HepG2 (cell line): ENCODE data around the gene VPS4A. TPM values are rescaled to one million over a fixed set of nuclear protein-coding genes. Genes with fewer than 3 reads are reported as not detected.
A peak's percentile ranks its signal among the peaks of the same experiment; 100 is the strongest.

Source experiments
- ASH2L ChIP-seq: fragments of 300-600, 200-600 bp; sonication (generic); IDR thresholded peaks from 2 replicates; pipeline ENCODE4 v1.7.0; 2017; ENCODE audit warnings: low read depth, mild to moderate bottlenecking, moderate library complexity, mixed read lengths, low read length; ENCODE audit not compliant: insufficient read length
- CHCHD3 ChIP-seq: sonication (generic); formaldehyde crosslinking; IDR thresholded peaks from 2 replicates; pipeline ENCODE4 v1.8.0; 2022; ENCODE audit warnings: mild to moderate bottlenecking, missing genetic modification reagents, moderate library complexity
- ETV5 ChIP-seq: IDR thresholded peaks from 2 replicates; pipeline ENCODE4 v1.6.1; 2018; ENCODE audit warnings: missing biosample characterization, missing genetic modification reagents, inconsistent platforms, borderline replicate concordance
- GATAD1 ChIP-seq: IDR thresholded peaks from 2 replicates; pipeline ENCODE4 v1.6.1; 2016; ENCODE audit warnings: missing genetic modification reagents, missing compliant biosample characterization
- LCORL ChIP-seq, 2 experiments: fragments of 450-650 bp in 1 of 2; sonication (generic) in 1 of 2; formaldehyde crosslinking in 1 of 2; IDR thresholded peaks; 2 replicates each; pipeline versions ENCODE4 v1.5.0 to v1.6.1; 2017 to 2020; ENCODE audit warnings: antibody characterized with exemption in 1 of 2, missing genetic modification reagents in 1 of 2
- MAFK ChIP-seq, 2 experiments: IDR thresholded peaks in 1 of 2; conservative IDR thresholded peaks in 1 of 2; 2 replicates each; pipeline ENCODE4 v1.6.1; 2011; ENCODE audit warnings: improper control_type of control experiment in 2 of 2, low read length in 2 of 2
- NCOR1 ChIP-seq: fragments of 200-600 bp; sonication (generic); IDR thresholded peaks from 2 replicates; pipeline ENCODE4 v1.7.0; 2017; ENCODE audit warnings: antibody characterized with exemption, low read length, borderline replicate concordance
- NFKBIZ ChIP-seq: IDR thresholded peaks from 2 replicates; pipeline ENCODE4 v1.6.1; 2018; ENCODE audit warnings: missing genetic modification reagents, missing compliant biosample characterization
- NFYC ChIP-seq: IDR thresholded peaks from 2 replicates; pipeline ENCODE4 v1.6.1; 2016; ENCODE audit warnings: missing genetic modification reagents, missing compliant biosample characterization
- PCBP2 ChIP-seq: fragments of 200-400 bp; formaldehyde crosslinking; optimal IDR thresholded peaks from 2 replicates; pipeline ENCODE3; 2018; ENCODE audit warnings: low read length, low read depth; ENCODE audit not compliant: poor library complexity, severe bottlenecking
- SNAI1 ChIP-seq: sonication (generic); formaldehyde crosslinking; IDR thresholded peaks from 2 replicates; pipeline ENCODE4 v1.5.0; 2020; ENCODE audit warnings: mild to moderate bottlenecking, missing genetic modification reagents, borderline replicate concordance
- STAG1 ChIP-seq: sonication (generic); formaldehyde crosslinking; IDR thresholded peaks from 2 replicates; pipeline ENCODE4 v1.4.0; 2020; ENCODE audit warnings: missing genetic modification reagents
- TOPORS ChIP-seq: sonication (generic); formaldehyde crosslinking; IDR thresholded peaks from 2 replicates; pipeline ENCODE4 v1.8.0; 2023; ENCODE audit warnings: mild to moderate bottlenecking, missing genetic modification reagents
- ZBTB3 ChIP-seq: sonication (generic); formaldehyde crosslinking; IDR thresholded peaks from 2 replicates; pipeline ENCODE4 v1.4.0; 2020; ENCODE audit warnings: low read depth, mild to moderate bottlenecking, moderate library complexity, missing genetic modification reagents, borderline replicate concordance
- ZBTB42 ChIP-seq: sonication (generic); formaldehyde crosslinking; IDR thresholded peaks from 2 replicates; pipeline ENCODE4 v1.5.0; 2020; ENCODE audit warnings: mild to moderate bottlenecking, missing genetic modification reagents
- ZFP90 ChIP-seq: sonication (generic); formaldehyde crosslinking; IDR thresholded peaks from 2 replicates; pipeline ENCODE4 v1.8.0; 2022; ENCODE audit warnings: missing genetic modification reagents, mild to moderate bottlenecking, inconsistent platforms, borderline replicate concordance
- ZNF136 ChIP-seq: sonication (generic); formaldehyde crosslinking; IDR thresholded peaks from 2 replicates; pipeline ENCODE4 v1.8.1; 2022; ENCODE audit warnings: low read depth, mild to moderate bottlenecking, moderate library complexity, missing genetic modification reagents
- ZNF557 ChIP-seq: sonication (generic); formaldehyde crosslinking; IDR thresholded peaks from 2 replicates; pipeline ENCODE4 v1.4.0; 2020; ENCODE audit warnings: missing genetic modification reagents
- ZNF83 ChIP-seq: sonication (generic); formaldehyde crosslinking; IDR thresholded peaks from 2 replicates; pipeline ENCODE4 v1.4.0; 2020; ENCODE audit warnings: missing genetic modification reagents, mild to moderate bottlenecking, borderline replicate concordance
- ZSCAN22 ChIP-seq: sonication (generic); formaldehyde crosslinking; IDR thresholded peaks from 2 replicates; pipeline ENCODE4 v1.4.0; 2020; ENCODE audit warnings: mild to moderate bottlenecking, missing genetic modification reagents
- polyA plus RNA-seq, 8 experiments: library from polyadenylated mRNA; depleted of rRNA in 3 of 8; stranded (reverse) in 7 of 8; unstranded in 1 of 8; fragments of >200 nt; fragmentation: Illumina TruSeq in 4 of 8; extraction: Trizol in 4 of 8; gene quantifications; 2 replicates each; pipeline versions ENCODE4 v1.2.1 to v1.2.3, GENCODE V29; 2011 to 2016; ENCODE audit warnings: low read depth in 4 of 8, missing spikeins in 1 of 8, mixed read lengths in 1 of 8; ENCODE audit not compliant: insufficient read depth in 1 of 8
- total RNA-seq, 5 experiments: library from RNA; depleted of rRNA; stranded (reverse); fragments of >200 nt; fragmentation: Illumina TruSeq; extraction: Trizol; gene quantifications; 2 replicates each; pipeline ENCODE4 v1.2.3, GENCODE V29; 2016; ENCODE audit warnings: low read depth in 1 of 5
- TF ChIP-seq, protein P1 (sequence below): sonication (generic); formaldehyde crosslinking; IDR thresholded peaks from 2 replicates; pipeline ENCODE4 v1.4.0; 2020; ENCODE audit warnings: missing genetic modification reagents, borderline replicate concordance
- TF ChIP-seq, protein P2 (sequence below): sonication (generic); formaldehyde crosslinking; IDR thresholded peaks from 2 replicates; pipeline ENCODE4 v1.4.0; 2020; ENCODE audit warnings: missing genetic modification reagents; ENCODE audit errors: not compliant biosample characterization
- TF ChIP-seq, protein P3 (sequence below): sonication (generic); formaldehyde crosslinking; IDR thresholded peaks from 2 replicates; pipeline ENCODE4 v1.5.0; 2020; ENCODE audit warnings: mild to moderate bottlenecking, missing genetic modification reagents
- TF ChIP-seq, protein P4 (sequence below), 2 experiments: fragments of 450-650 bp in 1 of 2; sonication (generic) in 1 of 2; formaldehyde crosslinking; IDR thresholded peaks; 2 replicates each; pipeline versions ENCODE4 v1.5.0 to v1.8.0; 2020 to 2022; ENCODE audit warnings: mild to moderate bottlenecking in 1 of 2, missing genetic modification reagents in 1 of 2

VPS4A gene
- total and polyA plus RNA-seq, 2 of the 13 experiments (the other 11 are each of a cell fraction or from before 2014, with no cell fraction given): 13.2 to 27.9 TPM

DNA sequence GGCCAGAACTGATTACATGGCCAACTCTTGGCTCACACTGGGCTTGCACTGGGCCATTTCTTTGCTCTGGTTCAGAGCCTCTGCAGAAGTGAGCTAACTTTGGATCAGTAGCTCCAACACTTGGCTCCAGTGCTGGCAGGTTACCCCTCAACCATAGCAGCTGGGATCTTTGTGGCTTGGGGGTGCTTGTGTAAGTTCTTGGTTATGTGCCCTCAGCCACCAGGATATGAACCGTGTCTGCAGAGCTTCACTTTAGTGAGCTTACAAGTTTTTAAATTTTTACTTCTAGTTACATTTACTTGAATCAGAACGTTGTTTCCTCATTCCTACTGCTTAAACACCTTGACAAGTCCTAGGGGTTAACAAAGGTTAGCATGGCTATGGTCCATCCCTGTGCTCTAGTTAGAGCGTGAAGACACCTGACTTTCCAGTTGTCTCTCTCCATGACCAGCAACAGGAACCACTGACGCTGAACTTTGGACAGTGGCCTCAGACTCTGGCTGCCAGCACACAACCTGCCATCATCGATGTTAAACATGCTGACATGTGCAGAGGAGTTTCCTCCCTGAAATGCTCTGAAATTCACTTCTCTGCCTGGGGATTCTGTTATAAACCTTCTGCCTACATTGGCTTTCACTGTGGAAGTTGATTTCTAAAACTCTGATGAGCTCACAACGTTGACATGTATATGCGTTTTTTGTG is 15.2 kb downstream of the VPS4A start (continued):
- TF ChIP-seq ZFP90 (CRISPR knock-in tag): no peak
- TF ChIP-seq ZNF83: no peak
- TF ChIP-seq, protein P1, sequence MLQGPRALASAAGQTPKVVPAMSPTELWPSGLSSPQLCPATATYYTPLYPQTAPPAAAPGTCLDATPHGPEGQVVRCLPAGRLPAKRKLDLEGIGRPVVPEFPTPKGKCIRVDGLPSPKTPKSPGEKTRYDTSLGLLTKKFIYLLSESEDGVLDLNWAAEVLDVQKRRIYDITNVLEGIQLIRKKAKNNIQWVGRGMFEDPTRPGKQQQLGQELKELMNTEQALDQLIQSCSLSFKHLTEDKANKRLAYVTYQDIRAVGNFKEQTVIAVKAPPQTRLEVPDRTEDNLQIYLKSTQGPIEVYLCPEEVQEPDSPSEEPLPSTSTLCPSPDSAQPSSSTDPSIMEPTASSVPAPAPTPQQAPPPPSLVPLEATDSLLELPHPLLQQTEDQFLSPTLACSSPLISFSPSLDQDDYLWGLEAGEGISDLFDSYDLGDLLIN (CRISPR knock-in tag): 0 out of 2 replicates have a peak, but pooled peaks have one; percentile 54
- TF ChIP-seq NFYC (CRISPR knock-in tag): no peak
- TF ChIP-seq, protein P2, sequence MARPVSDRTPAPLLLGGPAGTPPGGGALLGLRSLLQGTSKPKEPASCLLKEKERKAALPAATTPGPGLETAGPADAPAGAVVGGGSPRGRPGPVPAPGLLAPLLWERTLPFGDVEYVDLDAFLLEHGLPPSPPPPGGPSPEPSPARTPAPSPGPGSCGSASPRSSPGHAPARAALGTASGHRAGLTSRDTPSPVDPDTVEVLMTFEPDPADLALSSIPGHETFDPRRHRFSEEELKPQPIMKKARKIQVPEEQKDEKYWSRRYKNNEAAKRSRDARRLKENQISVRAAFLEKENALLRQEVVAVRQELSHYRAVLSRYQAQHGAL (CRISPR knock-in tag): no peak
- TF ChIP-seq ZNF136 (CRISPR knock-in tag): 0 out of 2 replicates have a peak, but pooled peaks have one; percentile 61
- TF ChIP-seq CHCHD3 (CRISPR knock-in tag): no peak
- peak; percentile 84 to 94 for TF ChIP-seq MAFK (conservative IDR thresholded peaks at IDR 0.05 in 1 of 2, IDR thresholded peaks at IDR 0.05 in 1 of 2; ENCODE audit: low read length in 2 of 2)
- TF ChIP-seq NFKBIZ (CRISPR knock-in tag): no peak
- no peak for TF ChIP-seq LCORL (IDR thresholded peaks at IDR 0.05)
- peak; percentile 69; the same call in 1 of the 2 replicates for TF ChIP-seq LCORL (CRISPR knock-in tag; IDR thresholded peaks at IDR 0.05)
- no peak for TF ChIP-seq SNAI1 (CRISPR knock-in tag)
- no peak for TF ChIP-seq ZNF557 (CRISPR knock-in tag)
- peak; percentile 84; the same call in 1 of the 2 replicates for TF ChIP-seq NCOR1
- TF ChIP-seq ZBTB42 (CRISPR knock-in tag): no peak
- TF ChIP-seq ASH2L: peak; percentile 64
- TF ChIP-seq ETV5 (CRISPR knock-in tag): peak; percentile 68; the same call in 1 of the 2 replicates
- peak; percentile 73 for TF ChIP-seq GATAD1 (CRISPR knock-in tag)
- TF ChIP-seq ZBTB3: 0 out of 2 replicates have a peak, but pooled peaks have one; percentile 36
- no peak for TF ChIP-seq STAG1 (CRISPR knock-in tag)
- no peak for TF ChIP-seq PCBP2
- no peak for TF ChIP-seq ZSCAN22
- TF ChIP-seq, protein P3, sequence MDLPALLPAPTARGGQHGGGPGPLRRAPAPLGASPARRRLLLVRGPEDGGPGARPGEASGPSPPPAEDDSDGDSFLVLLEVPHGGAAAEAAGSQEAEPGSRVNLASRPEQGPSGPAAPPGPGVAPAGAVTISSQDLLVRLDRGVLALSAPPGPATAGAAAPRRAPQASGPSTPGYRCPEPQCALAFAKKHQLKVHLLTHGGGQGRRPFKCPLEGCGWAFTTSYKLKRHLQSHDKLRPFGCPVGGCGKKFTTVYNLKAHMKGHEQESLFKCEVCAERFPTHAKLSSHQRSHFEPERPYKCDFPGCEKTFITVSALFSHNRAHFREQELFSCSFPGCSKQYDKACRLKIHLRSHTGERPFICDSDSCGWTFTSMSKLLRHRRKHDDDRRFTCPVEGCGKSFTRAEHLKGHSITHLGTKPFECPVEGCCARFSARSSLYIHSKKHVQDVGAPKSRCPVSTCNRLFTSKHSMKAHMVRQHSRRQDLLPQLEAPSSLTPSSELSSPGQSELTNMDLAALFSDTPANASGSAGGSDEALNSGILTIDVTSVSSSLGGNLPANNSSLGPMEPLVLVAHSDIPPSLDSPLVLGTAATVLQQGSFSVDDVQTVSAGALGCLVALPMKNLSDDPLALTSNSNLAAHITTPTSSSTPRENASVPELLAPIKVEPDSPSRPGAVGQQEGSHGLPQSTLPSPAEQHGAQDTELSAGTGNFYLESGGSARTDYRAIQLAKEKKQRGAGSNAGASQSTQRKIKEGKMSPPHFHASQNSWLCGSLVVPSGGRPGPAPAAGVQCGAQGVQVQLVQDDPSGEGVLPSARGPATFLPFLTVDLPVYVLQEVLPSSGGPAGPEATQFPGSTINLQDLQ: no peak
- TF ChIP-seq TOPORS (CRISPR knock-in tag): no peak
- TF ChIP-seq, protein P4, sequence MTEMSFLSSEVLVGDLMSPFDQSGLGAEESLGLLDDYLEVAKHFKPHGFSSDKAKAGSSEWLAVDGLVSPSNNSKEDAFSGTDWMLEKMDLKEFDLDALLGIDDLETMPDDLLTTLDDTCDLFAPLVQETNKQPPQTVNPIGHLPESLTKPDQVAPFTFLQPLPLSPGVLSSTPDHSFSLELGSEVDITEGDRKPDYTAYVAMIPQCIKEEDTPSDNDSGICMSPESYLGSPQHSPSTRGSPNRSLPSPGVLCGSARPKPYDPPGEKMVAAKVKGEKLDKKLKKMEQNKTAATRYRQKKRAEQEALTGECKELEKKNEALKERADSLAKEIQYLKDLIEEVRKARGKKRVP (CRISPR knock-in tag; IDR thresholded peaks at IDR 0.05): peak in 1 of 2 experiments; percentile 69; a peak in 1 of 4 replicates
